ENCODE results near the gene HOXC6. TPM values are rescaled to one million over a fixed set of nuclear protein-coding genes. Genes with fewer than 3 reads are reported as not detected.
A peak's percentile ranks its signal among the peaks of the same experiment; 100 is the strongest.

HOXC6 gene
- polyA plus RNA-seq, 3 donors: not detected

GRCh38 chr12:53984901-53985691, 43.1 kb upstream of the HOXC6 start, which contains the start of gene HOXC10:
HOXC10 (plus strand) TSS chr12:53985146; CDS start chr12:53985260, 114 bp downstream.
- Histone ChIP-seq H4K20me1 (ENCODE audit: insufficient read depth, low read length) (no peaks in the 10 kb centered on the region), H3K27ac (ENCODE audit: low read depth in 1 of 2, low read length in 2 of 2) (no peak within 1 kb of the TSS), H2AFZ (ENCODE audit: insufficient read depth, low read depth, low read length, poor library complexity, severe bottlenecking) (peak within 1 kb of the TSS; percentile 26), H3K4me3 (replicated peaks in 1 of 3; ENCODE audit: low read depth in 2 of 3, low read length in 3 of 3) (peak within 1 kb of the TSS in 1 of 3 experiments; percentile 63), H3K27me3 (ENCODE audit: control insufficient read depth in 2 of 2, insufficient read depth in 2 of 2, low read length in 2 of 2) (peaks cover 90 to 100% of the 10 kb centered on the region in 2 donors), H3K9ac (ENCODE audit: insufficient read depth, low read length, poor library complexity, severe bottlenecking) (no peak within 1 kb of the TSS), H3K4me1 (ENCODE audit: control insufficient read depth in 1 of 2, insufficient read depth in 2 of 2, low read length in 2 of 2) (peaks cover 30 to 36% of the 10 kb centered on the region in 2 donors), H3K4me2 (replicated peaks; ENCODE audit: extremely low read depth, low read length, poor library complexity, severe bottlenecking) (peak within 1 kb of the TSS; percentile 69), H3K79me2 (ENCODE audit: insufficient read depth, low read length) (no peaks in the 10 kb centered on the region), H3K36me3 (replicated peaks in 1 of 2; ENCODE audit: control insufficient read depth in 1 of 2, insufficient read depth in 2 of 2, low read length in 2 of 2) (no peaks in the 10 kb centered on the region), H3K9me3 (replicated peaks in 1 of 2; ENCODE audit: control insufficient read depth in 1 of 2, insufficient read depth in 1 of 2, low read length in 2 of 2) (peaks cover 49 to 84% of the 10 kb centered on the region in 2 donors)
- WGBS (ENCODE audit: insufficient coverage): 4% methylated on average over 44 of the region's 55 CpGs
- H3K27ac Mint-ChIP-seq: no peak within 1 kb of the TSS
- H3K36me3 Mint-ChIP-seq: peaks cover 8 to 36% of the 10 kb centered on the region in 2 donors
- intact Hi-C loops (cut with micrococcal nuclease): loop anchor here in 1 of 2 donors (10.0 kb wide), 1 partner anchor 290 kb away; no protein-coding TSS in a partner anchor
- TF ChIP-seq CTCF (IDR thresholded peaks at IDR 0.05): peak; percentile 32
- H3K4me3 Mint-ChIP-seq: peak within 1 kb of the TSS; percentile 62 to 89
- peaks cover 17 to 78% (median 61%) of the 10 kb centered on the region in 7 donors for H3K9me3 Mint-ChIP-seq
- H3K27me3 Mint-ChIP-seq (ENCODE audit: low read depth in 3 of 3): peaks cover 98 to 100% (median 100%) of the 10 kb centered on the region in 3 donors
- DNase-seq: peak; percentile 58 to 76 (median 62)
- peaks cover 39% of the 10 kb centered on the region for H3K4me1 Mint-ChIP-seq

GRCh38 chr12:53985692-53985993, 42.6 kb upstream of the HOXC6 start:
- H3K36me3 Mint-ChIP-seq: peaks cover 8 to 36% of the 10 kb centered on the region in 2 donors
- no peak overlapping the region for H3K27ac Mint-ChIP-seq
- DNase-seq: no peak
- intact Hi-C loops (cut with micrococcal nuclease): loop anchor here in 1 of 2 donors (10.0 kb wide), 1 partner anchor 291 kb away; no protein-coding TSS in a partner anchor
- no peak overlapping the region for H3K27ac ChIP-seq (ENCODE audit: low read depth in 1 of 2, low read length in 2 of 2)
- no peaks in the 10 kb centered on the region for H3K36me3 ChIP-seq (replicated peaks in 1 of 2; ENCODE audit: control insufficient read depth in 1 of 2, insufficient read depth in 2 of 2, low read length in 2 of 2)
- H3K9ac ChIP-seq (ENCODE audit: insufficient read depth, low read length, poor library complexity, severe bottlenecking): no peak overlapping the region
- H3K79me2 ChIP-seq (ENCODE audit: insufficient read depth, low read length): no peaks in the 10 kb centered on the region
- H3K4me1 Mint-ChIP-seq: peaks cover 42% of the 10 kb centered on the region
- peak overlapping the region in 1 of 3 experiments; percentile 45 for H3K4me3 ChIP-seq (replicated peaks in 1 of 3; ENCODE audit: low read depth in 2 of 3, low read length in 3 of 3)
- peaks cover 98 to 100% (median 100%) of the 10 kb centered on the region in 3 donors for H3K27me3 Mint-ChIP-seq (ENCODE audit: low read depth in 3 of 3)
- no peak for TF ChIP-seq CTCF (IDR thresholded peaks at IDR 0.05)
- peak overlapping the region in 1 of 2 donors; percentile 83 for H3K4me3 Mint-ChIP-seq
- H3K27me3 ChIP-seq (ENCODE audit: control insufficient read depth in 2 of 2, insufficient read depth in 2 of 2, low read length in 2 of 2): peaks cover 92 to 100% of the 10 kb centered on the region in 2 donors
- H3K9me3 Mint-ChIP-seq: peaks cover 17 to 77% (median 58%) of the 10 kb centered on the region in 7 donors
- peaks cover 30 to 36% of the 10 kb centered on the region in 2 donors for H3K4me1 ChIP-seq (ENCODE audit: control insufficient read depth in 1 of 2, insufficient read depth in 2 of 2, low read length in 2 of 2)
- H2AFZ ChIP-seq (ENCODE audit: insufficient read depth, low read depth, low read length, poor library complexity, severe bottlenecking): no peak overlapping the region
- peaks cover 47 to 85% of the 10 kb centered on the region in 2 donors for H3K9me3 ChIP-seq (replicated peaks in 1 of 2; ENCODE audit: control insufficient read depth in 1 of 2, insufficient read depth in 1 of 2, low read length in 2 of 2)
- H3K4me2 ChIP-seq (replicated peaks; ENCODE audit: extremely low read depth, low read length, poor library complexity, severe bottlenecking): peak overlapping the region; percentile 37
- H4K20me1 ChIP-seq (ENCODE audit: insufficient read depth, low read length): no peaks in the 10 kb centered on the region
- 9% methylated on average over 20 of the region's 21 CpGs for WGBS (ENCODE audit: insufficient coverage)

Data from CD14-positive monocyte (primary cell).